Left forelimb (tissue), 1 donor: ENCODE data around the gene UPF3B.
"Not testable (repeated sequence)": the region's sequence is repeated elsewhere in the genome, so short reads cannot be mapped to it uniquely, and the experiment has no call there.

Source experiments
- DNase-seq: peaks from one replicate; pipeline ENCODE4 v3.0.0-alpha.2; 2018; ENCODE audit warnings: low spot score

UPF3B gene

GRCh38 chrX:119852382-119853353, at the start of gene UPF3B:
Gene UPF3B, minus strand, starts transcription at chrX:119852963. Its CDS starts 35 bp downstream, at chrX:119852928.
- peak; percentile 91 for DNase-seq

- DNase-seq: no peak
Observed at GRCh38 chrX:119900976-119901375, 48.2 kb upstream of the UPF3B start.

DNA sequence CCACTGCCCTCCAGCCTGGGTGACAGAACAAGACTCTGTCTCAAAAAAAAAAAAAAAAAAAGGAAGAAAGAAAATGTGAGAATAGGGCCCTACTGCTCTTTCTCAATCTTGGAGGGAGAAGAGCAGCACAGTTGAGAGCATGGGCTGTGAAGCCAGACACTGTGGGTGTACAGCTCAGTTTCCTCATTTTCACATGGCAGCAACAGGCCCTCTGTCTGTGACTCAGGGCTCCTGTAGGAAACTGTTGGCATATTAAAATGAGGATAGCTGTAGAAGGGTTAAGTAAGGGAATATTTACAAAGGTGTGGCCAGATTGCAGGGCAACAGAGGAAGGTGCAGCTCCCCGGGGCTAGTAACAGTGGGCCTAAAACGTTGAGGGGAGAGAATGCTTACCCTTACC, 46.4 kb upstream of the UPF3B start:
- no peak for DNase-seq

- no peak for DNase-seq
Observed at GRCh38 chrX:119895843-119896326, 43.1 kb upstream of the UPF3B start, which contains the start of gene AKAP14. Gene AKAP14, plus strand, starts transcription at chrX:119895893. Its CDS starts 7,331 bp downstream, at chrX:119903224.

- not testable (repeated sequence) for DNase-seq
Observed at GRCh38 chrX:119891961-119892692, 39.4 kb upstream of the UPF3B start.

- DNase-seq: not testable (repeated sequence)
Observed at GRCh38 chrX:119890626-119891025, 37.9 kb upstream of the UPF3B start.

- DNase-seq: peak; percentile 64
Observed at GRCh38 chrX:119887721-119888425, 35.1 kb upstream of the UPF3B start.

DNA sequence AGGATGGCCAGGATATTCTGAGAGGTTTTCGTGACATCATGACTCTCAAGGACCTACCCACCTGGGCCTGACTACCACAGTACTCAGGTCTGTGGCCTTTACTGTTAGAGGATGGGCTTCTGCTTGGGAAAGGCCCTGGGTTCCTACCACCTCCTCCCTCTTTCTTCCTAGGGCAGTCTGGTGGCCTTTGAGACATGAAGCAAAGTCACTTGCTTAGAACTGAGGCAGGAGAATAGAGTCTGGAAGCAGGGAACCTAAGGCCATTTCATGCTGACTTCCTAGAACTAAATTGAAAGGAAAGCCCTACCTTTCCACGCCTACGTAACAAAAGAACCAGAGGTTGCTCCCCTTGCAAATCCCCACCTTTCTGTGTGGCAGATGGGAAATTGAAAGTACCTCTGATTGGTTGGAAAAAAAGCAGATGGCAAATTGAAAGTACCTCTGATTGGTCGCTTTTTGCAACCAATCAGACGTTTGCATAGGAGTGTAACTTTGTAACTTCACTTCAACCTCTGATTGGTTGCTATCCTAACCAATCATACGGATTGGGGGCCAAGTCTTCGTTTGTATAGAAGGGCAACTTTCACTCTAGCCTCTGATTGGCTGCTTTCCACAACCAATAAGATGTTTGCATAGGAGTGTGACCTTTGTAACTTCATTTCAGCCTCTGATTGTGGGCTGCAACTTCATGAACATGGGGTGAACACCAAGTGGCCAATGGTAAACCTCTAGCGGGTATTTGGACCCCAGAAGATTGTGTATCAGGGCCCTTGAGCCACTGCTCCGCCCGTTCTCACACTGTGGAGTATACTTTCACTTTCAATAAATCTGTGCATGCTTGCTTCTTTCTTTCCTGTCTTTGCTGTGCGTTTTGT, 33.0 kb upstream of the UPF3B start:
- no peak for DNase-seq

DNA sequence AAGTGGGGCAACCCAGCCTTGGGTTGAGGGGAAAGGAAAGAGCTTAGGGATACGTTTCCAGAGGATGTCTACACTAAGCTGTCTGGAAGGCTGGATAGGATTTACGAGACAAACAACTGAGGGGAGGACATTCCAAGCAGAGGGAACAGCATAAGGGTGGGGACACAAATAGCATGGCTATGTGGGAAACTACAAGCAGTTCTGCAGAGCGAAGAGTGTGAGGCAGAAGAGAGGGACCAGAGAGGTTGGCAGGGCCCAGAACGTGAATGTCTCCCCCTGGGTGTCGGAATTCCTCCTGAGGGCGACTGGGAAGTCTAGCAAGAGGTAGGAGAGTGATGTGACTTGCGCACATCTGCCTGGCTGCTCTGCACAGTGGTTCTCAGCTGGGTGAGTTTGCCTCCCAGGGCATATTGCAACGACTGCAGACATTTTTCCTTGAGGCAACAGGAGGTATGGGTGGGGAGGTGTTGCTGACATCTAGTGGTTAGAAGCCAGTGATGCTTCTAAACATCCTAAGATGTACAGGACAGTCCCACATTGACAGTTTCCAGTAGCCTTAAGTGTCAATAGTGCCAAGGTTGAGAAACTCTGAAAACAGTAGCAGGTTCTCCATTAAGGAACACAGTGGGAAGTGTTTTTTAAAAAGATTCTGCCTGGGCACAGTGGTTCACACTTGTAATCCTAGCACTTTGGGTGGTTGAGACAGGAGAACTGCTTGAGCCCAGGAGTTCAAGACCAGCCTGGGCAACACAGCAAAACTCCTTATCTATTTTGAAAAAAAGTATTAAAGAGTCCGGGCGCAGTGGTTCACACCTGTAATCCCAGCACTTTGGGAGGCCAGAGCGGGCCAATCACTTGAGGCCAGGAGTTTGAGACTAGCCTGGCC, 28.0 kb upstream of the UPF3B start:
- DNase-seq: no peak

DNA sequence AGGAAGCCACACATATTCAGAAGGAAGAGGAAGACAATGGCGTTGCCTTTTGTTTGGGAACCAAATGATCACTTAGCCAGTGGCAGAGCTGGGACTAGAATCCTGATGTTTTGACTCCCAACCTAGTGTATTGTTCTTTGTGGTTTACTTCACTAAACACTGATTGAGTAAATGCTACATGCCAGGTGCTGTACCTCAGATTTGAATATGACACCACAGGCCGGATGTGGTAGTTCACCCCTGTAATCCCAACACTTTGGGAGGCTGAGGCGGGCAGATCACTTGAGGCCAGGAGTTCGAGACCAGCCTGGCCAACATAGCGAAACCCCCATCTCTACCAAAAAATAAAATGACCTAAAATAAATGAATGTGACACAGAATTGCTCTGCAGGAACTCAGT, 27.3 kb upstream of the UPF3B start:
- DNase-seq: no peak

DNA sequence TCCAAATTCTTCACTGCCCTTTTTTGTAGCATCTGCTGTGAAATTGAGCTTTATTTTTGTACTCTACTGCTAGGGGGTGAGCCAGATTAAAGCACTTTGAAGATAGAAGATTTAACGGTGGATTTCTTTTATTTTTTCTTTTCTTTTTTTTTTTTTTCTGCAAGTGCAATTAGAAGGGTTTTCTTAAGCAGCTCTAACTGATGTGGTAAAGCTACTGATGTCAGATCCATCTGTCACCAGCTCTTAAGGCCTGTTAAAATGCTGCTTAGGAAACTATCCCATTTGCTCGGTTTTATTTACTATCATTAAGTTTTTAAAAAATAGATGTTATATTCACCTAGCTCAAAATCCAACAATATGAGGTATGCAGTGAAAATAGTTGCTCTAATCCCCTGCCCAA, 26.0 kb upstream of the UPF3B start:
- DNase-seq: no peak

GRCh38 chrX:119871599-119872395, 19.0 kb upstream of the UPF3B start, which contains the start of the genes NDUFA1 and RNF113A:
Gene NDUFA1, plus strand, starts transcription at chrX:119871832. Its CDS starts 80 bp downstream, at chrX:119871912.
Gene RNF113A, minus strand, starts transcription at chrX:119871733. Its CDS starts 120 bp downstream, at chrX:119871613.
- DNase-seq: peak; percentile 86

- no peak for DNase-seq
Observed at GRCh38 chrX:119871245-119871598, 18.5 kb upstream of the UPF3B start.

DNA sequence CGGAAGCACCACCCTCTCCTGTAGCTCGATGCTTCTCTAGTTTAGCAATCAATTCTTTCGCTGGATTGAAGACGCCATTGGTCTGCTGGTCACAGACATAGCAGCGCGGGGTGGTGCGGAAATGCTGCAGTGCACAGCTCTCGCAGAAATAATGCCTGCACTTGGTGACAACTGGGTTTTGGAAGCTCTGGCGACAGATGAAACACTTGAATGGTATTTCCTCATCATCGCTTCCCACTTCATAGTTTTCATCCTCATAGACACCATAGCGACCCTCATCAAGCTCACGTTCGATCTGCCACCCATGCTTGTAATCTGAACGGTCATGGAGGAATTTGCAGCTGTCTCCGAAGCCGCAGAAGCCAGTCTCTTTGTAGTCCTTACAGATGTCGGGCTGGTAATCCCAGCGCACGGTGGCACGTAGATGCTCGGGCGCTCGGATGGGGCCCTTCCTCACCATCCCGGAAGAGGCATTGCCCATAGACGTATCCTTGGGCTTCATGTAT, 17.9 kb upstream of the UPF3B start:
- peak; percentile 61 for DNase-seq

- no peak for DNase-seq
Observed at GRCh38 chrX:119853444-119853843, 681 bp upstream of the UPF3B start.

- no peak for DNase-seq
Observed at GRCh38 chrX:119833905-119834304, 18.9 kb downstream of the UPF3B start.

GRCh38 chrX:119828446-119828845, 24.3 kb downstream of the UPF3B start:
- DNase-seq: no peak

GRCh38 chrX:119826399-119826959, 26.3 kb downstream of the UPF3B start:
- no peak for DNase-seq
